HCEC 1CT (cell line): Measurements from ENCODE around the gene HRAS.

Source experiments
- DNase-seq: peaks from one replicate; pipeline ENCODE4 v3.0.0-alpha.2; 2017

HRAS gene

GRCh38 chr11:567011-567628 lies 31.7 kb upstream of the HRAS start:
- no peak for DNase-seq

GRCh38 chr11:565921-566509 lies 30.6 kb upstream of the HRAS start:
- DNase-seq: no peak

- DNase-seq: no peak
Measured at GRCh38 chr11:563812-564578, 28.6 kb upstream of the HRAS start.

- no peak for DNase-seq
Measured at GRCh38 chr11:563066-563811, 27.9 kb upstream of the HRAS start.

- no peak for DNase-seq
Measured at GRCh38 chr11:562046-562645, 26.8 kb upstream of the HRAS start.

- no peak for DNase-seq
Measured at GRCh38 chr11:561148-562003, 26.0 kb upstream of the HRAS start.

- peak; percentile 73 for DNase-seq
Measured at GRCh38 chr11:560305-561147, 25.1 kb upstream of the HRAS start, which contains the start of the genes LMNTD2 and RASSF7. LMNTD2 (minus strand) TSS chr11:560738; CDS start chr11:560716, 22 bp downstream. RASSF7 (plus strand) TSS chr11:560970; CDS start chr11:561769, 799 bp downstream.

GRCh38 chr11:559712-560304 lies 24.4 kb upstream of the HRAS start:
- no peak for DNase-seq

GRCh38 chr11:559020-559620 lies 23.7 kb upstream of the HRAS start:
- DNase-seq: no peak

GRCh38 chr11:558503-558902 lies 23.1 kb upstream of the HRAS start:
- DNase-seq: no peak

GRCh38 chr11:557328-558132 lies 22.2 kb upstream of the HRAS start:
- no peak for DNase-seq

- DNase-seq: no peak
Measured at GRCh38 chr11:556662-557256, 21.4 kb upstream of the HRAS start.

- DNase-seq: no peak
Measured at GRCh38 chr11:555780-556661, 20.6 kb upstream of the HRAS start.

- DNase-seq: no peak
Measured at GRCh38 chr11:555227-555779, 19.9 kb upstream of the HRAS start.

GRCh38 chr11:554428-555226 lies 19.3 kb upstream of the HRAS start:
- no peak for DNase-seq

- DNase-seq: no peak
Measured at GRCh38 chr11:553988-554340, 18.6 kb upstream of the HRAS start.
